ENCODE results near the gene MVP. TPM values are rescaled to one million over a fixed set of nuclear protein-coding genes. Genes with fewer than 3 reads are reported as not detected.

Gene MVP
- total RNA-seq, 1 experiment from 2014 or later = 75.1 TPM

DNA sequence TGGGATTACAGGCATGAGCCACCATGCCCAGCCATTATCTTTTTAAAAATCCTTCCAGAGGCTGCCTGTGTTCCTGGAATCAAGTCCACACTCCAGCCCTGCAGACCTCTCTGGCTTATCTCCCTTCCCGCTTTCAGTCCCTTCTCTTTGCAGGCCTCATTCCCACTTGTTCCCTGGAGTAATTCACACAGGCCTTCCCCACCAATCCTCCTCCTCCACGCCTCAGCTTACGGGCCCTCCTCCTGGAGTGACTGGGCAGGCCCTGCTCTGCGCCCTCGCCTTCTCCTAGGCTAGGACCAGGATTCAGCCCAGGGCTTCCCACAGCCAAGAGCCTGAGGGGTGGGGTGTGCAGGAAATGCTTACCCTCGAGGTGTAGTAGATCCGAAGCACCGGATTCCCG, 40.0 kb downstream of the MVP start:
- no peak overlapping the region for H3K4me3 ChIP-seq (replicated peaks in 1 of 2; ENCODE audit: low read depth in 1 of 2, low read length in 2 of 2)
- CTCF ChIA-PET = no interaction called here
- peaks cover 10 to 17% of the 10 kb centered on the region in 2 experiments for H3K36me3 ChIP-seq (ENCODE audit: control insufficient read depth in 1 of 2, insufficient read depth in 2 of 2, low read length in 2 of 2)
- no peak overlapping the region for H3K4me2 ChIP-seq (ENCODE audit: low read length)
- ATAC-seq = no peak
- peaks cover 0 to 15% of the 10 kb centered on the region in 2 experiments; a peak in 3 of 4 replicates for H3K4me1 ChIP-seq (ENCODE audit: control insufficient read depth in 1 of 2, insufficient read depth in 2 of 2, low read length in 2 of 2)
- no TSS peak for BruUV-seq (replicated peaks)
- RAD21 ChIA-PET (ENCODE audit: low non-redundant PET in 1 of 2, low total read pairs in 2 of 2, uncharacterized antibody in 2 of 2, unreplicated experiment in 2 of 2) = no interaction called here
- no peaks in the 10 kb centered on the region for H3K27me3 ChIP-seq (ENCODE audit: insufficient read depth, low read length)
- H2AFZ ChIP-seq (ENCODE audit: low read depth, low read length, poor library complexity, severe bottlenecking) = no peak overlapping the region
- intact Hi-C loops (cut with micrococcal nuclease) = loop anchor here (5.0 kb wide), 1 partner anchor 43 kb away; the partner anchor contains the start of gene PAGR1
- DNase-seq (ENCODE audit: low read depth, low spot score) = no peak
- no peak overlapping the region for H3K9ac ChIP-seq (ENCODE audit: low read length)
- H3K9me2 ChIP-seq (ENCODE audit: insufficient read depth) = no peaks in the 10 kb centered on the region
- no peak overlapping the region for H3K27ac ChIP-seq (ENCODE audit: low read depth, low read length)
- POLR2A ChIA-PET = no interaction called here
- H3K79me2 ChIP-seq (ENCODE audit: insufficient read depth, low read length) = peaks cover 20% of the 10 kb centered on the region
- H4K20me1 ChIP-seq (ENCODE audit: insufficient read depth) = no peaks in the 10 kb centered on the region
- TF ChIP-seq FOSL1 (IDR thresholded peaks at IDR 0.05; ENCODE audit: low read depth) = no peak
- TF ChIP-seq CEBPB (IDR thresholded peaks at IDR 0.05; ENCODE audit: low read depth) = no peak
- no peak for TF ChIP-seq SRF (IDR thresholded peaks at IDR 0.05; ENCODE audit: low read depth)
- no peak for TF ChIP-seq ZNF274 (IDR thresholded peaks at IDR 0.05; ENCODE audit: low read depth, low read length)
- TF ChIP-seq SIN3A (IDR thresholded peaks at IDR 0.05; ENCODE audit: low read depth) = no peak
- no peak for TF ChIP-seq TCF7L2 (IDR thresholded peaks at IDR 0.05; ENCODE audit: borderline replicate concordance, extremely low read depth, insufficient read depth, insufficient read length)
- no peak for TF ChIP-seq REST (IDR thresholded peaks at IDR 0.05; ENCODE audit: low read depth)
- TF ChIP-seq POLR2AphosphoS5 (IDR thresholded peaks at IDR 0.05; ENCODE audit: low read depth, low read length) = no peak
- no peaks in the 10 kb centered on the region for H3K9me3 ChIP-seq (ENCODE audit: control insufficient read depth in 1 of 2, insufficient read depth in 1 of 2, low read depth in 1 of 2, low read length in 2 of 2)

Measured in HCT116 (cell line).